Heart right ventricle (tissue), 16 donors: ENCODE results near the gene KIF2A. TPM values are rescaled to one million over a fixed set of nuclear protein-coding genes. Genes with fewer than 3 reads are reported as not detected.

Source experiments
- ATAC-seq, 8 donors: fragments of 200-7000 bp; cut with Tn5 transposase; one replicate each; pipeline ENCODE4 v1.9.1; 2020; ENCODE audit warnings: mild to moderate bottlenecking in 8 of 8, moderate library complexity in 8 of 8, moderate number of reproducible peaks in 1 of 8
- DNase-seq, 2 donors: peaks; one replicate each; pipeline ENCODE4 v3.0.0-alpha.2; 2020
- H3K27ac ChIP-seq, 10 donors: fragments of 200-600 bp; sonication (generic) in 2 of 10; one replicate each; pipeline versions ENCODE4 v1.5.0 to v1.8.0; 2020 to 2022; ENCODE audit warnings: mild to moderate bottlenecking in 3 of 10
- H3K27me3 ChIP-seq, 7 donors: fragments of 200-600 bp; one replicate each; pipeline ENCODE4 v1.8.0; 2021 to 2022; ENCODE audit warnings: mild to moderate bottlenecking in 2 of 7
- H3K36me3 ChIP-seq, 9 donors: fragments of 200-600 bp; sonication (generic) in 1 of 9; one replicate each; pipeline versions ENCODE4 v1.5.0 to v1.8.0; 2020 to 2022; ENCODE audit warnings: mild to moderate bottlenecking in 2 of 9
- H3K4me1 ChIP-seq, 9 donors: fragments of 200-600 bp; sonication (generic) in 1 of 9; one replicate each; pipeline versions ENCODE4 v1.5.0 to v1.8.0; 2020 to 2022; ENCODE audit warnings: mild to moderate bottlenecking in 4 of 9
- H3K4me3 ChIP-seq, 10 donors: fragments of 200-600 bp; sonication (generic) in 2 of 10; one replicate each; pipeline versions ENCODE4 v1.5.0 to v1.8.0; 2020 to 2022; ENCODE audit warnings: mild to moderate bottlenecking in 7 of 10, moderate library complexity in 2 of 10
- H3K9me3 ChIP-seq, 11 donors: fragments of 200-600 bp in 10 of 11; sonication (generic) in 2 of 11; one replicate each; pipeline versions ENCODE4 v1.5.0 to v1.8.0; 2013 to 2022; ENCODE audit warnings: mild to moderate bottlenecking in 2 of 11, control low read depth in 1 of 11, moderate library complexity in 1 of 11
- WGBS, 2 donors: extraction: QIAGEN DNeasy Blood & Tissue Kit; methylation state at CpG; one replicate each; pipeline ENCODE4 v1.1.7; 2013; ENCODE audit warnings: inconsistent platforms in 1 of 2; 5-methylcytosine and 5-hydroxymethylcytosine counted together
- intact Hi-C, 10 donors: fragments of 100-400 bp; cut with DNase I; formaldehyde crosslinking; loops; one replicate each; pipeline versions ENCODE4 v1.11.1 to v1.14.2; 2022
- polyA plus RNA-seq, 2 donors: library from polyadenylated mRNA; stranded (reverse); fragments of 200-250 nt; gene quantifications; one replicate each; pipeline ENCODE4 v1.2.3, GENCODE V29; 2013
- total RNA-seq, 10 donors: library from RNA; stranded (reverse); fragmentation: NEBNext Ultra II Directional in 3 of 10; extraction: Animal tissue kit (Norgen Biotek cat#: 25700) in 3 of 10; gene quantifications; one replicate each; pipeline versions ENCODE4 v1.2.1 to v1.2.4, GENCODE V29; 2021 to 2023
- TF ChIP-seq, protein P1 (sequence below), 9 donors: fragments of 200-600 bp; sonication (generic) in 2 of 9; IDR thresholded peaks; one replicate each; pipeline versions ENCODE4 v1.5.0 to v1.8.0; 2021 to 2022; ENCODE audit warnings: antibody characterized with exemption in 9 of 9, mild to moderate bottlenecking in 5 of 9, moderate library complexity in 1 of 9
- donor health status: Arrhythmogenic right ventricular cardiomyopathy.
- donor health status: ischemic (EF 13 %, LVEDD 7.1; RV severe dilation, severe dysfunction).
- donor health status: healthy with polysubstance abuse.
- donor health status: DM: no; HTN: yes; CAD: no.
- donor health status: DM: no; HTN: no; CAD: no.
- donor health status: ischemic (EF 25% LVEDD 6.9; RV normal size, moderate dysfunction).
- donor health status: ischemic (EF 25% LVEDD 5.7; RV mildly dilated, moderate dysfunction).
- donor health status: healthy.
- donor health status: DM: yes; HTN: yes; CAD: no.
- donor health status: Ischemic cardiomyopathy.
- donor health status: ischemic (EF 35%, LVEDD 5.7; RV mildly dilated, moderate dysfunction).
- donor health status: nonischemic (EF 11% LVEDD 7.7; RV severe dilation, severe dysfunction).
- donor health status: DM: yes; HTN: yes; CAD: no.
- donor health status: PGD.
- donor health status: ischemic (EF 29% LVEDD 5.4; RV normal size, mild dysfunction).
- donor health status: nonischemic (EF 23%, LVEDD 6.1; RV moderate dilation, normal function).

The KIF2A gene
- total and polyA plus RNA-seq, 12 donors: 1.5 to 17.1 (median 11.1) TPM

DNA sequence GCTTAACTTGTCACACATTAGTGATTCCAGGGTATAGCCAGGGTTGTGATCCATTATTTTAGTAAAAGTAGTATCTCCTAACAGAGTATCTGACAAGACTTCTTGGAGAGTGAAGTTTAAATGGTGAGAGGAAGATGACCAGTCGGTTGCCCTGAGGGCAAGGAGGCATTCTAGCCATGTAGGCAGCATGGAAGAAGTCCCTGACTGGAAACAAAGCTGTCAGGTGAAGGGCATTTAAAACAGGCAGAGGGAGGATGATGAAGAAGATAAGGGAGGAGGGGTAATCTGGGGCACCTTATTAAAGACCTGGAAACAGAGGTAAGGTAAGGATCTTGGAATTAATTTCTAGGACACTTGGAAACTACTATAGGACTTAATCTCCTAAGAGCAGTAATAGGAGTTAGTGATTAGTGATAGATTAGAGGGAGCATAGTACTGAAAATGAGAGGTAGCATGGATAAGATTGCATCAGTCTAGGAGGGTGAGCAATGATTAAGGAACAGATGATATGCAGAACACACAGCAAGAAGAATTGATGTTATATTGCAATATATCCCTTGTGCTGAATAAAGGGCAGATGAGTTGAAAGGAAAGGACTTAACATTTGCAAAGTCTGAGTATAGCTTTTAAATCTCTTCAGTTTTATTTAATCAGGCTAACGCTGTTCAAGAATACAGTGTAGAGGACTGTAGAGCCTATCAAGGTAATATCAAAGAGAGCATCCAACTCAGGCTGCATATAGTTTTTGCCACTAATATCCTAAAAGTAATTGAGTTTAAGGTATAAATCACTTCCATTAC is 9.6 kb downstream of the KIF2A start:
- no peak overlapping the region for H3K27ac ChIP-seq
- WGBS, 2 donors: 86 to 90% methylated on average over 2 of the region's 2 CpGs
- H3K4me3 ChIP-seq: no peak overlapping the region
- H3K9me3 ChIP-seq: no peaks in the 10 kb centered on the region
- DNase-seq (no peak), ATAC-seq (no peak)
- TF ChIP-seq, protein P1, sequence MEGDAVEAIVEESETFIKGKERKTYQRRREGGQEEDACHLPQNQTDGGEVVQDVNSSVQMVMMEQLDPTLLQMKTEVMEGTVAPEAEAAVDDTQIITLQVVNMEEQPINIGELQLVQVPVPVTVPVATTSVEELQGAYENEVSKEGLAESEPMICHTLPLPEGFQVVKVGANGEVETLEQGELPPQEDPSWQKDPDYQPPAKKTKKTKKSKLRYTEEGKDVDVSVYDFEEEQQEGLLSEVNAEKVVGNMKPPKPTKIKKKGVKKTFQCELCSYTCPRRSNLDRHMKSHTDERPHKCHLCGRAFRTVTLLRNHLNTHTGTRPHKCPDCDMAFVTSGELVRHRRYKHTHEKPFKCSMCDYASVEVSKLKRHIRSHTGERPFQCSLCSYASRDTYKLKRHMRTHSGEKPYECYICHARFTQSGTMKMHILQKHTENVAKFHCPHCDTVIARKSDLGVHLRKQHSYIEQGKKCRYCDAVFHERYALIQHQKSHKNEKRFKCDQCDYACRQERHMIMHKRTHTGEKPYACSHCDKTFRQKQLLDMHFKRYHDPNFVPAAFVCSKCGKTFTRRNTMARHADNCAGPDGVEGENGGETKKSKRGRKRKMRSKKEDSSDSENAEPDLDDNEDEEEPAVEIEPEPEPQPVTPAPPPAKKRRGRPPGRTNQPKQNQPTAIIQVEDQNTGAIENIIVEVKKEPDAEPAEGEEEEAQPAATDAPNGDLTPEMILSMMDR (IDR thresholded peaks at IDR 0.05): no peak
- H3K36me3 ChIP-seq: no peaks in the 10 kb centered on the region
- H3K4me1 ChIP-seq: peaks cover 0 to 33% (median 5%) of the 10 kb centered on the region in 9 donors
- no peaks in the 10 kb centered on the region for H3K27me3 ChIP-seq
- intact Hi-C loops: no loop called here

DNA sequence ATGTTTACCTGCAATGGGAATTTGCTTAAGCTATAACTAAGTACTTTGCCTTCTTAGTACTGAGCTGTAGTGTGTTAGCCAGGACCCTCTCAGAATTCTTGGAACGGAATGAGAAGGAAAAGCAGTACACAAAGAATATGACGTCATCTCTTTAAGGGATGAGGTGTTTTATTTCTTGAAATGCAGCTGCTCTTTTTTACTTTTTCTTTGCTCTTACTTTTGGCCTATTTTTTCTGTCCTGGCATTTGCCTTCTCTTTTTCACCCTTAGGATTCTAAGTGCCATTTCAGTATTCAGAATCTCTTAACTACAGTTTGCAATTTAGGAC is 10.1 kb downstream of the KIF2A start:
- Histone ChIP-seq H3K4me3 (no peak overlapping the region), H3K4me1 (peaks cover 0 to 27% (median 5%) of the 10 kb centered on the region in 9 donors), H3K36me3 (no peaks in the 10 kb centered on the region), H3K27me3 (no peaks in the 10 kb centered on the region), H3K27ac (no peak overlapping the region), H3K9me3 (no peaks in the 10 kb centered on the region)
- TF ChIP-seq, protein P1 (IDR thresholded peaks at IDR 0.05): no peak
- ATAC-seq (no peak), DNase-seq (no peak)
- WGBS, 2 donors: 36 to 53% methylated on average over 2 of the region's 2 CpGs
- intact Hi-C loops: no loop called here

GRCh38 chr5:62317810-62318209 is 11.8 kb downstream of the KIF2A start:
- peaks cover 0 to 17% (median 0%) of the 10 kb centered on the region in 9 donors for H3K4me1 ChIP-seq
- H3K36me3 ChIP-seq: peaks cover 0 to 10% (median 0%) of the 10 kb centered on the region in 9 donors
- H3K27me3 ChIP-seq: no peaks in the 10 kb centered on the region
- TF ChIP-seq, protein P1 (IDR thresholded peaks at IDR 0.05): no peak
- ATAC-seq: no peak
- no peak overlapping the region for H3K4me3 ChIP-seq
- no peaks in the 10 kb centered on the region for H3K9me3 ChIP-seq
- H3K27ac ChIP-seq: no peak overlapping the region
- DNase-seq: no peak
- 84 to 98% methylated on average over 3 of the region's 3 CpGs for WGBS, 2 donors
- intact Hi-C loops: no loop called here

DNA sequence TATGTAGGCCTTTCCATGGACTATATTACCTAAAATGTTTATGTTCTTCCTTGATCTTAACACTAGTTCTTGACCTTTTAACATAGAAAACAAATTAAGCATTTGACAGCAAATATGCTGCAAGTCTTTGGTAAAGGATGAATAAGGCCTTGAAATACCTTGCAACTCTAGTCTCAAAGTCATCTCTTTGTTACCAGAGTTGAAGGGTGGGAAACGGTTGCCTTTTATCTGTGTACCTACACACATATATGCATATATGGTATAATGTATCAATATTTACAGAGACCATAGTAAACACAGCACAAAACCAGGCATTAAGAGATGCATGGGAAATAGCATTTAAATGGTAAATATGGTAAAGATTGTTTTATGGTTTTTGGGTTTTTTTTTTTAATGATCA is 16.5 kb downstream of the KIF2A start:
- Histone ChIP-seq H3K4me3 (no peak overlapping the region), H3K36me3 (peaks cover 0 to 10% (median 0%) of the 10 kb centered on the region in 9 donors), H3K27me3 (no peaks in the 10 kb centered on the region), H3K27ac (no peak overlapping the region), H3K9me3 (no peaks in the 10 kb centered on the region), H3K4me1 (peaks cover 0 to 2% (median 0%) of the 10 kb centered on the region in 9 donors)
- ATAC-seq (no peak), DNase-seq (no peak)
- intact Hi-C loops: no loop called here
- TF ChIP-seq, protein P1 (IDR thresholded peaks at IDR 0.05): no peak
- WGBS, 2 donors: 87 to 93% methylated on average over 1 of the region's 1 CpG
